Stimulated activated CD4-positive, alpha-beta T cell treated with anti-CD3 and anti-CD28 coated beads, Interleukin-1b, Interleukin-23, amount 100 ng/mL, for 24 hours (primary cell): Measurements from ENCODE around the gene ZBTB16.
A peak's percentile ranks its signal among the peaks of the same experiment; 100 is the strongest.

Experiments used
- DNase-seq, 4 experiments: peaks; one replicate each; pipeline ENCODE4 v3.0.0-alpha.2; 2020; ENCODE audit warnings: low read depth in 4 of 4, low spot score in 1 of 4

Gene ZBTB16

DNA sequence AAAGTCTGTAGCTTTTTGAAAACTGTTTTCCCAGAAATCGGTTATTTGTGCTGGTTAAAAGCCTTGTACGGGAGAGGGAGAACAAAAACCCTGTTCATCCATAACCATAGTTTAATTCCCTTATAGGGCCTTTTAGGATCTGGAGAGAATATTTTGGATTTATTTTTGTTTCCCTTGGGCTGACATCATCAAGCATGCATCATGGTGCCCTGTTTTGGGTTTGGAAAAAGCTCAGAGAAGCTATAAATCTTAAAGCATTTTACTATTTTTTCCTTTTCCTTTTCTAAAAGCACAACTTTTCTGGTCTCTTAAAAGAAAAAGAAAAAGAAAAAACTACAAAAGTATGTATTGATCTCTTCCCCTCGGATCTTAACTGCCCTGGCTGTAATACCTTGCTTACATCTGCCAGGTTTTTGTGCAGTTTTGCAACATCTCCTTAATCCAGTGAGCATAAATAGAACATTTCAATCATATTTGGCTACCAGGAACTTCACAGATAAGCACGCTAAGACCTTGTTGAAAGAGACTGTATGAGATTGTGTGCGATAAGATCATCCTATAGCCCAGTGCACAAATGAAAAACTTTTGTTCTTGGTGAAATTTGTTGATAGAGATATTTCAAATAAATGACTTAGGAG lies 88.0 kb downstream of the ZBTB16 start:
- no peak for DNase-seq

DNA sequence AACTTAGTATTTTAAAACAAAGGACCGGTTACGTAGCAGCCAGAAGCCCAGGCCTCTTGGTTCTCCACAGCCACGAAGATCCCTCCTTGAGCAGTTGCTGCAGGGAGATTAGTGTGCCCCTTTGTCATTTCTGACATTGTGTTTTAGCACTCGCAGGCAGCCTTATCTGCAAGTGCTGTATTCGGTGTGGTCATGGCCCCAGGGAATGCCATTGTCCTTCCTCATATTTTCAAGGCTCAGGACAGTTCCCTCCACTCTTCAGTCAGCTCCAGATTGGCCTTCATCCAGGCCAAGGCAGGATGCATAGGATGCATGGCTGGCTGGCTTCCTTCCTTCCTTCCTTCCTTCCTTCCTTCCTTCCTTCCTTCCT lies 88.5 kb downstream of the ZBTB16 start:
- no peak for DNase-seq

DNA sequence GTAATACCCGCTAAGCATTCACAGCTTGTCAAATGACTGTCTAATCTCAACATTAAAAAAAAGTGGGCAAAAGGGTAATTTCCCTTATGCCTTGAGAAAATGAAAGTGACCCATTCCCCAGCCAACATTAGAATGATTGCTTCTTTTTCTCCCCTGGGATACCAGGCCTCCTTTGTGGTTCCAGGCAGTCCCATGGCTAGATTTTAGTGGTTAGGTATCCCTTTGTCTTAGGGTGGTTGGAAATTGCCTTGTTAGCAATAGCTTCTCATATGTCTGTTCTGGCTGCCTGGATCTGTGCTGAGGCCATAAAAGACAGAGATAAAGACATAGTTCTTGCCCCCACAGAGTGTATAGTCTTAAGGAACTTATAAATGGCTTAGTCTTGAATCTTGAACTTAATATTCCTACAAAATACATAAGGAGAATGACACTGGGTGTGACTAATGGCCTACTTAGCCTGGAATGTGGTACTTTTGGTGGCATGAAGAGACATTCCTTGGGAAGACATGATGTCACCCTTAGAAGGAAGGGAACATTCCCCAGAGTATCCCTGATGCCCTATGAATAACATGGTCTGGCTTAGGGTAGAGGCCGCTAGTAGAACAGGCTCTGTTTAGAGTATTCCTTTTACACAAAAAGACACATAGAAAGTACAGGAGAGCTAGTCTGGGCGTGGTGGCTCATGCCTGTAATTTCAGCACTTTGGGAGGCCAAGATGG lies 90.3 kb downstream of the ZBTB16 start:
- no peak for DNase-seq

DNA sequence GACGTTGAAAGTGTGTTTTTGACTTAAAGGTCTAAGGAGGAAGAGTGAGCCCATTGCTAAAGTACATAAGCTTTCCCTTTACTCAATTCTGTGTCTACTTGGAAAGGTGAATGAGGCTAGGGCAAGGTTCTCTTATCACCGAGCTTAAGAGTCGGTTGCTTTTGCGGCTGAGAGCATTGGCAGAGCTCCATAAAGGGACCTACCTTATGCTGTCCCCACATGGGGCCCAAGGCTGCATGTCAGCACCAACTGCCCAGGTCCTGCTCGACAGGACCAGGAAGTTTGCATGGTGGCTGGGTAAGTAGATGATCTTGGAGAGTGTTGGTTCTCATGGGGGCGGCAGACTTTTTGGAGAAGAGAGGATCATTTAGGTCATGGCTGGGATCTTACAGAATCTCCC lies 91.2 kb downstream of the ZBTB16 start:
- DNase-seq = no peak

DNA sequence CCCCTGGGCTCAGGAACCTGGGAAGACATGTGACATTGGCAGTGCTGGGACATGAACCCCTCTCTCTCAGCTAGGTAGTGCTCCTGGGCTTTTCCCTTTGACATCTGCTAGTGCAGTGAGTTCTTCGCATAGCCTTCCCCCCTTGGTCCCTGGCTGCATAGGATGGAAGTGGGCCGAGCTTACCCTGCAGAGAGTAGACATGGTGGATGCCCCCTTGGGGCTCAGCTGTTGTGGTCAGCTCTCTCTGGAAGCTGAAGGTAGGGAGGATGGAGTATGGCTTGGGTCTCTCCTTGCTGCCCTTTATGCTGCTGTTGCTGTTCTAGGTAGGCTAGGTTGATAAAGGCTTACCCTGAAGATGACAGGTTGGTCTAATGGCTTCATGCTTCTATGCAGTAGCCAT lies 92.1 kb downstream of the ZBTB16 start:
- DNase-seq = no peak

DNA sequence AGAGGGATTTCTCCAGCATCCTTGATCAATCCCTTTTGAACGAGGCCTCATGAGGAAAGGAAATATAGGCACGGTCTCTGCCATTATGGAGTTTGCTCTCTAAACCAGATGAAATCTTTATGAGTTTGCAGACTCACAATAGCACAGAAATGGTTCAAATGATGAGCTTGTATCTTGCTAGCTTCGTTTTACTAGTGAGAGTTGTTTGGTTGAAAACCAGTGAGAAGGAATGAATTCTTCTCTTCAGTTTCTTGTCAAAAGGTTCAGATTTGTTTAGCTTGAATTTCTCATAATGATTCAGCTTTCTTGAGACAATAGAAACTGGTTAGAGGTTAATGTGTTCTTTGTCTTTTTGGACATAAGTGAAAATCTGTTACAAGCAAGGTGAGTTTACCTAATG lies 92.7 kb downstream of the ZBTB16 start:
- no peak for DNase-seq

DNA sequence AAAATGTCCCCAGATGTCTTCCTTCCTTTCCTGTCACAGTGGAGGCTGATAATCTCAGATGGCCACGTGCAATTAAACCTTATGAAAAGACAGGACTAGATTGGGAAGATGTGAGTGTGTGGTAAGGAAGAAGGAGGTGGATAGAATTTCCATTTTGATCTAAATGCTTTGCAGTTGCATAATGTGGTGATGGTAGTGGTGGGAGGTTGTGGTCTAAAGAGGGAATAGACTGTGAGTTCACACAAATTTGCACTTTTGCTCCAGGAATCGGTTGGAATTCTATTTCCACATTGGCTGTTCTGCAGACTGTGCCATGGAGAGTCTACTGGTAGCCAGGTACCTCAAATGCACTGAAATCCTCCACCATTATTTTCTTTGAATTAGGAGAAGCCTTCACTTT lies 93.3 kb downstream of the ZBTB16 start:
- no peak for DNase-seq

DNA sequence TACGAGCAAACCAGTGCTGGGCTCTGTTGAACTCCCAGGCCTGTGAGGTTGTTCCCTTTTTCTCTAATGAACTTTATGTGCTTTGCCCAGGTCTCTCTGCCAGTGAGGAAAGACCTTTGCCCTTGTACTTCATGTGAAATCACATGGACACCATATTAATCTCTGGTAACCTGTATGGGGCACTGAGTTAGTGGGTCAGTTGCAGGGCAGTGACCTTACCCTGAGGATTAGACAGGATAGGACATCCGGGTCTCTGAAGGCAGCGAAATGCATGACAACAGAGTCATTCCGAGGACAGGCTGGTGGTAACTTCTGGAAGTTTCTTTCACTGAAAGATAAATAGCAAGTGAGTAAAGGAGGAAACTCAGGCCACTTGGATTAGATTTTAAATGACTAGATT lies 93.7 kb downstream of the ZBTB16 start:
- no peak for DNase-seq

DNA sequence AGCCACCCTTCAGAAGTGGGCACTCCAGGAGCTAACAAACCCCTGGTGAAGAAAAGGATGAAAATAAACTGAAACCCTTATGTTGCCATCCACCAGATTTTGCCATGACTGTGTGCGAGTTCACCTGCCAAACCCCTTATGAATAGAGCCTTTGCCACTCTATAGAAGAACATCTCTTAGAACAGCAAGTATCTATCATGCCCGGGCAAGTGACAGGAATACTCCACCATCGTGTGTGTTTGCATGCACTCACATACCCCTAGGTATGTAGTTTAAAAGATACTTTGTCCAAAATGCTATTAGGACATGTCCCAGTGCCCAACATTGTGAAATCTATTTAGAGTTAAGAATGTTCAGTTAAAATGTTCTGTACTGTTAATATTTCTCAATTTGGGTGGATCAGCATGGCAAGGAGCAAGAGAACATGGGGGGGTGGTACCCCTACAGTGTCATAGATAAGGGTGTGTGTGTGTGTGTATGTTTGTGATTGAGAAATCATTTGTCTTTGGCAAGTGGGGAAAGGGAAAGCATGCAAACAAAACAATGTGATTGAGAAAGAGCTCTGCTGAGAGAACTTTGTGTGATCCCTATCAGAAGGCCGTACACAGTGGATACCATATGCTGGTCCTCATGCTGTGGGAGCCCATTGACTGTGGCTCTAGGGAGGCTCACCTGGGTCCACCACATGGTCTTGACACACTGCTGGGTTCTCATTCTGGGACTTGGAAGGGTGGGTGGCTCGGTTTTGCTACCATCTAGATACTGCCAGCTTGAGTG lies 94.9 kb downstream of the ZBTB16 start:
- DNase-seq = no peak

DNA sequence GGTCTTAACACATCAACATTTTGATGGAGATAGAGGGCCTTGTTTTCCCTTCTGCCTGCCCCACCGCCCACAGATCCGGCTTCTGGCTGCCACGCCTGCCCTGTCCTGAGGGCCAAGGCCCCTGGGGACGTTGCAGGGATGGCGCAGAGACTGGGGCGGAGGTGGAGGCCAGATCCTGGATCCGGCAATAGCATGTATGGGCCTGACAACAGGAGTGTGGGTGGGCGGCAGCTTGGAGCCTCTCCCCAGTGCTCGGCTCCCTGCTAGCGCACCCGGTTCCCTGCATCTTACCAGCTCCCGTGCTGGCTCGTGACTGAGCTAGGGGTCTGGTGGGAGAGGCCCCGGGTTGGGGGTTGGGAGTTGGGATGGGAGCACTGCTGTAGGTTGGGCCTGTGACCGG lies 95.6 kb downstream of the ZBTB16 start:
- no peak for DNase-seq

DNA sequence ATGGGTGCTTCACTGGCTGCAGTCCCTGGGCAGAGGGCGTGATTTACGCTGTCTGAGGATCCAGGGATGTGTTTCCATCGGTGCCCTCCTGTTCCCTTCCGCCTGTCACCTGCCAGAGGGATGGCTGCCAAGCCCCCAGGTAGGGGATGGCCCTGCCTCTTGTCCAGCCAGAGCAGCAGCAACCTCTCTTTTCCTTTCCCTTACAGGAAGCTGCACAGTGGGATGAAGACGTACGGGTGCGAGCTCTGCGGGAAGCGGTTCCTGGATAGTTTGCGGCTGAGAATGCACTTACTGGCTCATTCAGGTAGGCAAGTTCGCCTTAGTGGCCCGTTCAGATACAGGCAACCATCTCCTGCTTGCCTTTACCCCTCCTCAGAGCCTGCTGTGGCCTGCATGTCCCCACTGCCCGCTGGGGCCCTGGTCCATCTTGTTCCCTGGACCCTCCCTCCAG lies 96.6 kb downstream of the ZBTB16 start:
- no peak for DNase-seq

DNA sequence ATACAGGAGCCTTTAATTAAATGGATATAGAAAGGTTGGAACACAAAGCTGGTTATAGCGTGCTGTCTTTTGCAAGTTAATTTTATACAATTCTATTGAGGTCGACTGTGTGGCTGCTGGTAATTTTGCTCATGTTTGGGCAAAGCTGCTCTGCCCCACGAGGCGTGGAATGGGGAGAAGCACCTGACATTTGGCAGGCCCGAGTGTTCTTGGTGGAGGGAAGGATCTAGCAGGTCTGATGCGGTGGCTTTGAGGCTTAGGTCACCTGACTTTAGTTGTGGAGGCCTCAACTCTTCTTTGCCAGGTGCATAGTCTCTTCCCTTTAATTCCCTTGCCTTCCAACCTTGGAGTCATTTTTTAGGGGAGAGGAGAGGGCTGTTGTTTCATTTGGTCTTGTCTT lies 97.3 kb downstream of the ZBTB16 start:
- DNase-seq = no peak

DNA sequence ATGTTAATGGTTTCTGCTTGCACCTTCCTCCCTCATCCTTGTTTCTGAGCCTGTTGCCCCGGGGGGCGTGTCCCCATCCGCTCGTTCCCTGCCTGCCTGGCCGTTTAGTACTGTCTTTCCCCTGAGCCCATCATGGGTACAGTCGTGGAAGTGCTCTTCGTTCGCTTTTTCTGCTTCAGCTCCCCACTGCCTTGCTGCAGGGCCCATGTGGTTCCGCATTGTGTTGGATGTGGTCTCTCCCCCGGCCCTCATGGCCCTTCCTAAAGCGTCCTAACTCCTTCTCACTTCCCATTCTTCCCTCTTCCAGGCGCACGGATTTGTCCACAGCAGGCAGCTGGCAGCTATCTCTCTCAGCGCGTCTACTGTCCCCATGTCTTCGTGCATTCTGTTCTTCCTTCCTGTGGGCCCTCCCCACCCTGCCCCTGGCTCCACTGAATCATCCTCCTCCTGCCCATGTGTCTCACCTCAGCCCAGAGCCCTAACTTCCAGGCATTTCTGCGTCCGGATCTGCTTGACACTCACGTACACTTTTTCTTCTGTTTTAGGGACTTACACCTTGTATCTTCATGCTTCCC lies 98.1 kb downstream of the ZBTB16 start:
- DNase-seq = no peak

DNA sequence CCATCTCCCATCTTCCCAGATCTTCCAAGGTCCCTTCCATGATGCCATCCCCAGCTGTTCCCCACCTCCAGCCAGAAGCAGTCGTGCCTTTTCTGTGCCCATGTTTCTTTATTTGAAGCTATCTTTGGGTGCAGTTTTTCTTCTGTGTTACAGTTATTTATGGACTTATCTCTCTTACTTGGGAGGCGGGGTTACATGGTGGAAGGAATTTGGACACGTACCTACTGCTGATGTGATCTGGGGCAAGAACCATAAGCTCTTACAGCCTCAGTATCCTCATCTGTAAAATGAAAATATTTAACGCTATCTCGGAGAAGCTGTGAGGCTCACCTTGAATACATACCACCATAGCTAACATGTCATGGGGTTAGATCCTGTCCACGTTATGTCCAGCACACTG lies 98.9 kb downstream of the ZBTB16 start:
- DNase-seq = no peak

DNA sequence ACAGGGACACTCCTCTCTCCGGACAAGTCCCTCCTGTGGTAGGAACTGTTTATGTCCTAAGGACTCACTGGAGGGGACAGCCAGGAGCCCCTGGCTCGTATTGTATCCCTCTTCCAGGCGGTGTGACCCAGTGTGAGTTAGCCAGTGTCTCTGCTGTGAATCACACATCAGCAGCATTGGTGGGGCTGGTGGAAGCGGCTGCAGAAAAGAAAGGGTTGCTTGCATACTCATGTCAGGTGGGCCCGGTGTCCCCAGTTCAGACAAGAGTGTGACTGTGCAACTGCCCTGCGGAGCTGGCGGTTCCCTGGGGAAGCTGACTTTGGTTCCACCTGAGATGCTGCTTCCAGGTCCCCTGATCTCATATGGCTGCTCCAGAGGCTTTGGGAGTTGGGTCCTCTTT lies 99.4 kb downstream of the ZBTB16 start:
- DNase-seq = no peak

DNA sequence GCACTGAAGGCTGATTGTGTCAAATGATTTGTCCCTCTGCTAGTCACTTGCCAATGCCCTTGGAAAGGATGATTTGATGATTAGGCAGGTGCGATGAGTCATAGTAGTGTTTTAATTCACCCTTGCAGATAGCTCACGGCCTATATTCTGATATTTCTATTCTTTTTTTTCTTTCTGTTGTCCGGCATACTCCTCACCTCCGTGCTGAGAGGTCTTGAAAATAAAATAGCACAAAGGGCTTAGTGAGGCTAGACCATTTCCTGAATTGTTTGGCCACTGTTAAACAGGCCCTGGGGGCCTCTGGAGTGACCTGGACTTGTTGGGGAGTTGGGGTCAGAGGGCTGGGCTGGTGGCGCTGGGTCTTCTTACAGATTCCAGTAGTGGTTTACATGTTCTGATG lies 99.8 kb downstream of the ZBTB16 start:
- no peak for DNase-seq

DNA sequence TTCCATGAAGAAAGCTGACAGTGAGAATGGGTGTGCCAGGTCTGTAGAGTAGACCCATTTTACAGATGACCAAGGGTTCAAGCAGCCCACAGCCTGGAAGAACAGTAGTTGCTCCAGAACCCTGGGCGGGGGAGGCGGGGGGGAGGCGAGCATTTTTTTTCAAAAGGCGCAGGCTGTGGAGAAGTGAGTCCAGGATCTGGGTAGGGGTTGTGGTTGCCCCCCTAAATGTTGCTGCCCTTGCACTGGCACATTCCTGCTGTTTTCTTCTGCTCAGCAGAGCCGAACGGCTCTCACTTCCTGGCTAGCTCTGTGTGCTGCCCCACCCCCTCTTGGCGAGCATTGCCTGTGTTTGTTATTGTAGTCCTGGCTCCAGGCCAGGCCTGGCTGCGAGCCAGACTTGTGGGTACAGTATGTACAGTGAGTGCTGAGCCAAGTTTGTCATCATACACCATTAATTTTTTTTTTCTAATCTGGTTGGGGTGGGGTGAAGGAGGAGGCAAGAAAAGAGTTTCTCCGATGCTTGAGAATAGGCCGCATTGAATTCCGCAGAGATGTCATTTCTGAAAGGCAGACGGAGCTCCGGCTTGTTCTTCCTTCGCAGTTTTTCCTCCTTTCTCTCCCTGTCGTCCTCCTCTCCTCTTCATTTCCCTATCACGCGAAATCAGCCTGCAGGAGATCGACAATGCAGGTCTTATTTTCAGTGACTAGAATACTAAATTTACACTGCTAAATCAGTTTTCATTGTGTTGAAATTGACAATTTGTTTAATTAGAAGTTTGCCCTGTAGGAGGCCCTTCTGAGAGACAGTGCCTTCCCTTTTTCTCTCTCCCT lies 100.5 kb downstream of the ZBTB16 start:
- DNase-seq = peak; percentile 76 to 80 (median 79)

DNA sequence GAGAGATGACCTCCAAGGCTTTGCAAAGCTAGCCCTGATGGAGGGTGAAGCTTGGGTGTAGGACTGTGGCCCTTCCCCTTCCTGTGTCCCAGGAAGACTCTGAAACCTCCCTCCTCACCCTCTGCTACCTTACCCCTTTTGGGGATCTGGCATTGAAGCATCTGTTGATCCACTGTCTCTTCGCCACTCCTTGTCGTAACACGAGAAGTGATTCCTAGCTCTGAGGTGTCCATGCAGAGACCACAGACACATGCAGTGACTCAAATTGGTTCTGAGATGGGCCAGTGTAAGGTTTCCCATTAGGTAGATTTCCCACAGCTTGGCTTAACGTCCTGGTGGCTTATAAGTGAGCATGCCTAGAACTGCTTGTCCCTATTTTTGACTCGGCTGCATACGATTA lies 101.4 kb downstream of the ZBTB16 start:
- no peak for DNase-seq

DNA sequence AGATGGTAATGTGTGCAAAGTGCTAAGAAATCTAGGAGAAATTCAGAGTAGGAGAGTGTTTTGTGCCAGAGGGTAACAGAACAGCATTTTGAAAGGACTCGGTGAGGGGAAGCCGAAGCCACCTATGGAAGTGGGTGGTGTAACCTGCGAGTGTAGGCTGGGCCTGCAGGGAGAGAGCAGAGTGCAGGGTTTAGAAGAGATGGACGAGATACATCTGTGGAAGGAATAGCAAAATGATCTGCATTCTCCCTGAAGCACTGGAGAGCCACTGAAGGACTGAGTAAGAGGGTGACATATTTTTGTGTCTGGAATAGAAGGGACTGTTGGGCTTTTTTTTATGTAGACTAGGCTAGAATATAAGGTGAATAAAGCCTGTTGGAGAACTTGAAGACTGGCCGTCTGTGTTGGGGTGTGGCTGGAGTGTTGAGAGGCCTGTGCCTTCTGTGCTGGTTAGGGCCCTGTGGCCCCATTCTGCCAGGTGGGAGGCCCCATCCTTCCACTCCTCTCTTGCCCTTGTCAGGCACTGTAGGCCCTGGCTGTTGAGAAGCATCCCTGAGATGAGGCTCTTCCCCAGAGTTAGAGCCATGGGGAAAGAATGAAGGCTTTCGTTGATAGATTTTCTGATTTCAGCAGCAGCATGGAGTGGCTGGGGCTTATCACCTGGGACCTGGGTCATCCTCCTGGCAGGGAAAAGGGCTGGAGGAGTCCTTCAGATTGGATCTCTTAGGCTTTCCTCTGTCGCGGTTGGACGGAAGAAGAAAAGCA lies 102.2 kb downstream of the ZBTB16 start:
- no peak for DNase-seq

DNA sequence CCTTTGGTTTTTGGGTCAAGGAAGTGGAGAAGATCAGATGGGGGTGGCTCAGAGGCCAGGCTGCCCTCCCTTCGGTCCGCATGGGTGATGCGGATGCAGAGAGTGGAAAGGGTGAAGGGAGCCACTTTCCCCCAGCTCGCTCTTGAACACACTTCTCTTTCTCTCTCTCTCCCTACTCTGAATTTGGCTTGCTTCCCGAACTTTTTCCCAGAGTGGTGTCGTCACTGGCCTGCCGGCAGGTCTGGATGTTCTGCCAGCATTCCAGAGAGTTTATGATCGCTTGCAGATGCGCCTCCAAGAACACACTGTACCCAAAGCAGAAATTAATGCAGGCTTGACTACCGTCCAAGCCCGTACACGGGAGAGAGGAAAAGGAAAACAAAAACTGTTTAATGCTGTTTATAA lies 103.2 kb downstream of the ZBTB16 start:
- DNase-seq = no peak
